ENCODE data around the gene SCD.
"Not testable (repeated sequence)": the region's sequence is repeated elsewhere in the genome, so short reads cannot be mapped to it uniquely, and the experiment has no call there.

Gene SCD

GRCh38 chr10:100346765-100347567, at the start of gene SCD:
TSS of gene SCD (plus strand) at chr10:100347233. CDS start at chr10:100347505, 272 bp downstream.
- peaks cover 28% of the 10 kb centered on the region for H3K36me3 ChIP-seq (ENCODE audit: control insufficient read depth, insufficient read depth, low read length, severe bottlenecking)
- peaks cover 51% of the 10 kb centered on the region for H3K4me1 ChIP-seq (ENCODE audit: control insufficient read depth, insufficient read depth, low read length)
- no peaks in the 10 kb centered on the region for H3K27me3 ChIP-seq (replicated peaks; ENCODE audit: control insufficient read depth, insufficient read depth, low read length)
- no peaks in the 10 kb centered on the region for H3K9me3 ChIP-seq (ENCODE audit: control insufficient read depth, low read length)
- H3K9ac ChIP-seq (ENCODE audit: low read length): peak within 1 kb of the TSS; percentile 87
- DNase-seq (ENCODE audit: low read depth): peak; percentile 94
- peak within 1 kb of the TSS; percentile 89 for H3K4me3 ChIP-seq (ENCODE audit: low read length)

GRCh38 chr10:100297242-100297641, 49.8 kb upstream of the SCD start:
- no peak for DNase-seq (ENCODE audit: low read depth)
- no peaks in the 10 kb centered on the region for H3K9me3 ChIP-seq (ENCODE audit: control insufficient read depth, low read length)
- peaks cover 8% of the 10 kb centered on the region for H3K4me1 ChIP-seq (ENCODE audit: control insufficient read depth, insufficient read depth, low read length)
- peaks cover 36% of the 10 kb centered on the region for H3K27me3 ChIP-seq (replicated peaks; ENCODE audit: control insufficient read depth, insufficient read depth, low read length)
- H3K4me3 ChIP-seq (ENCODE audit: low read length): no peak overlapping the region
- no peak overlapping the region for H3K9ac ChIP-seq (ENCODE audit: low read length)
- no peaks in the 10 kb centered on the region for H3K36me3 ChIP-seq (ENCODE audit: control insufficient read depth, insufficient read depth, low read length, severe bottlenecking)

GRCh38 chr10:100301123-100301522, 45.9 kb upstream of the SCD start:
- not testable (repeated sequence) for H3K9ac ChIP-seq (ENCODE audit: low read length); DNase-seq (ENCODE audit: low read depth); H3K4me1 ChIP-seq (ENCODE audit: control insufficient read depth, insufficient read depth, low read length); H3K36me3 ChIP-seq (ENCODE audit: control insufficient read depth, insufficient read depth, low read length, severe bottlenecking); H3K9me3 ChIP-seq (ENCODE audit: control insufficient read depth, low read length); H3K4me3 ChIP-seq (ENCODE audit: low read length)
- peaks cover 32% of the 10 kb centered on the region for H3K27me3 ChIP-seq (replicated peaks; ENCODE audit: control insufficient read depth, insufficient read depth, low read length)

- Histone ChIP-seq H3K9ac (ENCODE audit: low read length) (peak overlapping the region; percentile 47), H3K4me1 (ENCODE audit: control insufficient read depth, insufficient read depth, low read length) (peaks cover 17% of the 10 kb centered on the region), H3K9me3 (ENCODE audit: control insufficient read depth, low read length) (no peaks in the 10 kb centered on the region), H3K4me3 (ENCODE audit: low read length) (no peak overlapping the region), H3K36me3 (ENCODE audit: control insufficient read depth, insufficient read depth, low read length, severe bottlenecking) (no peaks in the 10 kb centered on the region), H3K27me3 (replicated peaks; ENCODE audit: control insufficient read depth, insufficient read depth, low read length) (peaks cover 8% of the 10 kb centered on the region)
- DNase-seq (ENCODE audit: low read depth): peak; percentile 70
Measured at GRCh38 chr10:100303724-100304319, 43.2 kb upstream of the SCD start.

GRCh38 chr10:100304414-100304813, 42.6 kb upstream of the SCD start:
- no peak for DNase-seq (ENCODE audit: low read depth)
- peak overlapping the region; percentile 47 for H3K9ac ChIP-seq (ENCODE audit: low read length)
- H3K4me1 ChIP-seq (ENCODE audit: control insufficient read depth, insufficient read depth, low read length): peaks cover 17% of the 10 kb centered on the region
- H3K27me3 ChIP-seq (replicated peaks; ENCODE audit: control insufficient read depth, insufficient read depth, low read length): peaks cover 8% of the 10 kb centered on the region
- no peak overlapping the region for H3K4me3 ChIP-seq (ENCODE audit: low read length)
- H3K9me3 ChIP-seq (ENCODE audit: control insufficient read depth, low read length): no peaks in the 10 kb centered on the region
- H3K36me3 ChIP-seq (ENCODE audit: control insufficient read depth, insufficient read depth, low read length, severe bottlenecking): no peaks in the 10 kb centered on the region

- Histone ChIP-seq H3K9ac (ENCODE audit: low read length) (peak overlapping the region; percentile 44), H3K36me3 (ENCODE audit: control insufficient read depth, insufficient read depth, low read length, severe bottlenecking) (no peaks in the 10 kb centered on the region), H3K9me3 (ENCODE audit: control insufficient read depth, low read length) (no peaks in the 10 kb centered on the region), H3K4me3 (ENCODE audit: low read length) (no peak overlapping the region), H3K4me1 (ENCODE audit: control insufficient read depth, insufficient read depth, low read length) (peaks cover 21% of the 10 kb centered on the region), H3K27me3 (replicated peaks; ENCODE audit: control insufficient read depth, insufficient read depth, low read length) (peaks cover 3% of the 10 kb centered on the region)
- DNase-seq (ENCODE audit: low read depth): no peak
Measured at GRCh38 chr10:100306861-100307260, 40.2 kb upstream of the SCD start.

GRCh38 chr10:100307684-100308083, 39.3 kb upstream of the SCD start:
- H3K4me3 ChIP-seq (ENCODE audit: low read length): no peak overlapping the region
- H3K9ac ChIP-seq (ENCODE audit: low read length): peak overlapping the region; percentile 44
- H3K4me1 ChIP-seq (ENCODE audit: control insufficient read depth, insufficient read depth, low read length): peaks cover 29% of the 10 kb centered on the region
- H3K9me3 ChIP-seq (ENCODE audit: control insufficient read depth, low read length): no peaks in the 10 kb centered on the region
- DNase-seq (ENCODE audit: low read depth): peak; percentile 12
- H3K27me3 ChIP-seq (replicated peaks; ENCODE audit: control insufficient read depth, insufficient read depth, low read length): peaks cover 3% of the 10 kb centered on the region
- no peaks in the 10 kb centered on the region for H3K36me3 ChIP-seq (ENCODE audit: control insufficient read depth, insufficient read depth, low read length, severe bottlenecking)

- H3K27me3 ChIP-seq (replicated peaks; ENCODE audit: control insufficient read depth, insufficient read depth, low read length): peaks cover 5% of the 10 kb centered on the region
- DNase-seq (ENCODE audit: low read depth): no peak
Measured at GRCh38 chr10:100311298-100311697, 35.7 kb upstream of the SCD start.

GRCh38 chr10:100315615-100316014, 31.4 kb upstream of the SCD start:
- no peak for DNase-seq (ENCODE audit: low read depth)
- H3K4me1 ChIP-seq (ENCODE audit: control insufficient read depth, insufficient read depth, low read length): peaks cover 39% of the 10 kb centered on the region
- H3K4me3 ChIP-seq (ENCODE audit: low read length): no peak overlapping the region
- H3K9ac ChIP-seq (ENCODE audit: low read length): peak overlapping the region; percentile 69
- H3K9me3 ChIP-seq (ENCODE audit: control insufficient read depth, low read length): no peaks in the 10 kb centered on the region
- H3K36me3 ChIP-seq (ENCODE audit: control insufficient read depth, insufficient read depth, low read length, severe bottlenecking): no peaks in the 10 kb centered on the region
- H3K27me3 ChIP-seq (replicated peaks; ENCODE audit: control insufficient read depth, insufficient read depth, low read length): peaks cover 6% of the 10 kb centered on the region

More at GRCh38 chr10:100311298-100311697, 35.7 kb upstream of the SCD start:
- no peak overlapping the region for H3K9ac ChIP-seq (ENCODE audit: low read length)
- peaks cover 47% of the 10 kb centered on the region for H3K4me1 ChIP-seq (ENCODE audit: control insufficient read depth, insufficient read depth, low read length)
- no peaks in the 10 kb centered on the region for H3K9me3 ChIP-seq (ENCODE audit: control insufficient read depth, low read length)
- no peak overlapping the region for H3K4me3 ChIP-seq (ENCODE audit: low read length)
- H3K36me3 ChIP-seq (ENCODE audit: control insufficient read depth, insufficient read depth, low read length, severe bottlenecking): no peaks in the 10 kb centered on the region

GRCh38 chr10:100318207-100318606, 28.8 kb upstream of the SCD start:
- H3K9ac ChIP-seq (ENCODE audit: low read length): no peak overlapping the region
- peaks cover 10% of the 10 kb centered on the region for H3K27me3 ChIP-seq (replicated peaks; ENCODE audit: control insufficient read depth, insufficient read depth, low read length)
- peaks cover 25% of the 10 kb centered on the region for H3K4me1 ChIP-seq (ENCODE audit: control insufficient read depth, insufficient read depth, low read length)
- no peaks in the 10 kb centered on the region for H3K36me3 ChIP-seq (ENCODE audit: control insufficient read depth, insufficient read depth, low read length, severe bottlenecking)
- no peak overlapping the region for H3K4me3 ChIP-seq (ENCODE audit: low read length)
- H3K9me3 ChIP-seq (ENCODE audit: control insufficient read depth, low read length): no peaks in the 10 kb centered on the region
- no peak for DNase-seq (ENCODE audit: low read depth)

GRCh38 chr10:100319707-100320402, 27.2 kb upstream of the SCD start:
- Histone ChIP-seq H3K4me3 (ENCODE audit: low read length) (no peak overlapping the region), H3K27me3 (replicated peaks; ENCODE audit: control insufficient read depth, insufficient read depth, low read length) (peaks cover 14% of the 10 kb centered on the region), H3K9me3 (ENCODE audit: control insufficient read depth, low read length) (no peaks in the 10 kb centered on the region), H3K4me1 (ENCODE audit: control insufficient read depth, insufficient read depth, low read length) (peaks cover 16% of the 10 kb centered on the region), H3K9ac (ENCODE audit: low read length) (no peak overlapping the region), H3K36me3 (ENCODE audit: control insufficient read depth, insufficient read depth, low read length, severe bottlenecking) (no peaks in the 10 kb centered on the region)
- no peak for DNase-seq (ENCODE audit: low read depth)
